Lower leg skin (tissue), 3 donors: Measurements from ENCODE around the gene POF1B.

Experiments
- POLR2A ChIP-seq, 2 donors: fragments of 450-650 bp; IDR thresholded peaks; one replicate each; pipeline ENCODE4 v1.6.1; 2016 to 2017; ENCODE audit warnings: antibody characterized with exemption in 2 of 2, mild to moderate bottlenecking in 1 of 2, moderate library complexity in 1 of 2
- TF ChIP-seq, protein P1 (sequence below), 3 donors: fragments of 450-650 bp; IDR thresholded peaks; one replicate each; pipeline ENCODE4 v1.5.1; 2016; ENCODE audit warnings: antibody characterized with exemption in 3 of 3, mild to moderate bottlenecking in 3 of 3, moderate library complexity in 2 of 3

DNA sequence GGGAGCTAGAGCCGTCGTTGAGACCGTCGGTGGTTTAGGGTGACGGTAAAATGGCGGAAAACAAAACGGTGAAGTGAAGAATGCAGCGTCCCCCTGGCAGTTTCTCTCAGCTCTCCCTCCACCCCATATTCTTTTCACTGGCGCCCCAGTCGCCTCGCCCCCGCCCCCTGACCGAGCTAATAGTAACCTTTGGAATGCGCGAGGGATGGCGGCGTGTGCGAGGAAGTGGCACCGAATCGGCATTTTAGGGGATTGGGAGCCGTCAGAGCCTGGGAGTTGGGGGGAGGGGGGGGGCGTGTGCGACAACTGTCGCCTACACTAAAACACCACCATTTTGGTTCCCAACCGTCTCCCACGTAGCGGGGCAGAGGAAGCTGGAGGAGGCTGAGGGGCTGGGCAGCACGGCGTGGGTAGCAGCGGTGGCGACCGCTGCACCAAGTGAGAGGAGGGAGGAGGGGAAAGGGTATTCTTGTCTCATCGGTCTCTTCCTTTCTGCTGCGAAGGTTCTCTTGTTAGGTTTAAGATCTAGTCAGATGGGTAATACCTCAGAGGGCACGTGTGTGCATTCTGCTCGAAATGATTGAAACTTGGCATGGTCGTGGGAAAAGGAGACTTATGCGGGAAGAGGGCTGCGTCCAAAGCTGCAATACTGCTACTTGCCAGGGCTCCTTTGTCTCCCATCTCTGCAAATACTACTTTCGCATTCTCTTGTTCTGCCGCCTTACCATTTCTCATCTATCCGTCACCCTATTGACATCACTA is 134.8 kb downstream of the POF1B start:
- TF ChIP-seq, protein P1, sequence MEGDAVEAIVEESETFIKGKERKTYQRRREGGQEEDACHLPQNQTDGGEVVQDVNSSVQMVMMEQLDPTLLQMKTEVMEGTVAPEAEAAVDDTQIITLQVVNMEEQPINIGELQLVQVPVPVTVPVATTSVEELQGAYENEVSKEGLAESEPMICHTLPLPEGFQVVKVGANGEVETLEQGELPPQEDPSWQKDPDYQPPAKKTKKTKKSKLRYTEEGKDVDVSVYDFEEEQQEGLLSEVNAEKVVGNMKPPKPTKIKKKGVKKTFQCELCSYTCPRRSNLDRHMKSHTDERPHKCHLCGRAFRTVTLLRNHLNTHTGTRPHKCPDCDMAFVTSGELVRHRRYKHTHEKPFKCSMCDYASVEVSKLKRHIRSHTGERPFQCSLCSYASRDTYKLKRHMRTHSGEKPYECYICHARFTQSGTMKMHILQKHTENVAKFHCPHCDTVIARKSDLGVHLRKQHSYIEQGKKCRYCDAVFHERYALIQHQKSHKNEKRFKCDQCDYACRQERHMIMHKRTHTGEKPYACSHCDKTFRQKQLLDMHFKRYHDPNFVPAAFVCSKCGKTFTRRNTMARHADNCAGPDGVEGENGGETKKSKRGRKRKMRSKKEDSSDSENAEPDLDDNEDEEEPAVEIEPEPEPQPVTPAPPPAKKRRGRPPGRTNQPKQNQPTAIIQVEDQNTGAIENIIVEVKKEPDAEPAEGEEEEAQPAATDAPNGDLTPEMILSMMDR (IDR thresholded peaks at IDR 0.05) = no peak
- no peak for TF ChIP-seq POLR2A (IDR thresholded peaks at IDR 0.05)
